ENCODE measurements around the gene MYOF.
"Not testable (repeated sequence)": the region's sequence is repeated elsewhere in the genome, so short reads cannot be mapped to it uniquely, and the experiment has no call there.

Gene MYOF

GRCh38 chr10:93456480-93456879, 25.7 kb downstream of the MYOF start:
- DNase-seq, result no peak

- no peak for DNase-seq
Measured at GRCh38 chr10:93454736-93455135, 27.4 kb downstream of the MYOF start.

- no peak for DNase-seq
Measured at GRCh38 chr10:93454146-93454545, 28.0 kb downstream of the MYOF start.

- peak; percentile 5 for DNase-seq
Measured at GRCh38 chr10:93452143-93452542, 30.0 kb downstream of the MYOF start.

GRCh38 chr10:93451244-93451947, 30.7 kb downstream of the MYOF start:
- no peak for DNase-seq

- DNase-seq, result no peak
Measured at GRCh38 chr10:93447970-93448369, 34.2 kb downstream of the MYOF start.

- no peak for DNase-seq
Measured at GRCh38 chr10:93447019-93447418, 35.1 kb downstream of the MYOF start.

- DNase-seq, result peak; percentile 37
Measured at GRCh38 chr10:93445978-93446720, 36.0 kb downstream of the MYOF start.

GRCh38 chr10:93445097-93445960, 36.8 kb downstream of the MYOF start:
- DNase-seq, result peak; percentile 96

- no peak for DNase-seq
Measured at GRCh38 chr10:93443481-93443880, 38.7 kb downstream of the MYOF start.

GRCh38 chr10:93442721-93443120, 39.4 kb downstream of the MYOF start:
- not testable (repeated sequence) for DNase-seq

- DNase-seq, result peak; percentile 84
Measured at GRCh38 chr10:93440591-93441091, 41.5 kb downstream of the MYOF start.

GRCh38 chr10:93438613-93439253, 43.4 kb downstream of the MYOF start:
- peak; percentile 17 for DNase-seq

GRCh38 chr10:93437946-93438612, 44.1 kb downstream of the MYOF start:
- DNase-seq, result no peak

- no peak for DNase-seq
Measured at GRCh38 chr10:93437086-93437945, 44.8 kb downstream of the MYOF start.

GRCh38 chr10:93436591-93437085, 45.5 kb downstream of the MYOF start:
- no peak for DNase-seq

GRCh38 chr10:93435621-93436397, 46.3 kb downstream of the MYOF start:
- DNase-seq, result no peak

GRCh38 chr10:93434991-93435491, 47.1 kb downstream of the MYOF start:
- DNase-seq, result no peak

GRCh38 chr10:93431361-93431760, 50.8 kb downstream of the MYOF start:
- no peak for DNase-seq

GRCh38 chr10:93425861-93426260, 56.3 kb downstream of the MYOF start:
- DNase-seq, result no peak

Data from NCI-H69 (cell line).